ENCODE data around the gene SPIB. TPM values are rescaled to one million over a fixed set of nuclear protein-coding genes. Genes with fewer than 3 reads are reported as not detected.
"Not testable (repeated sequence)": the region's sequence is repeated elsewhere in the genome, so short reads cannot be mapped to it uniquely, and the experiment has no call there.

The SPIB gene
- total RNA-seq, 2 donors from 2014 or later: 0.11 to 2.6 TPM

DNA sequence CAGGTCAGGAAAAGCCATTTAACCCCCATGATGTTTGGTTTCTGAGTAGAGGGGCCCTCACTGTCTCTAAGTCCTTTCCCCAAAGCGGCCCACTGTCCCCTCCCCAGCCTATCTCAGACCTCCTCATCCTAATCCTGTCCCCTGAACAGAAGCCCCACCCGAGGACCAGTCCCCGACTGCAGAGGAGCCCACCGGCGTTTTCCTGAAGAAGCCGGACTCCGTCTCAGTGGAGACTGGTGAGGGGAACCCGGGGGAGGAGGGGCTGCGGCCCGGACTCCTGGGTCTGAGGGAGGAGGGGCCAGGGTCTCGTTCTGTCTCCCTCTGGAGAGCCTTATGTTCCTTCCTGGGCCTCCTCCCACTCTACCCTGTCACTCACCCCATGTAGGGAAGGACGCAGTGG, 16.9 kb downstream of the SPIB start:
- H3K4me3 ChIP-seq (ENCODE audit: low read length): no peak overlapping the region
- Mint-ChIP-seq H3K9me3 (no peaks in the 10 kb centered on the region), H3K4me1 (peaks cover 8% of the 10 kb centered on the region), H3K36me3 (ENCODE audit: low read depth) (no peaks in the 10 kb centered on the region), H3K27ac (no peak overlapping the region), H3K4me3 (no peak overlapping the region), H3K27me3 (ENCODE audit: insufficient read depth) (peaks cover 41% of the 10 kb centered on the region)
- no peaks in the 10 kb centered on the region for H3K9me3 ChIP-seq (ENCODE audit: control insufficient read depth, low read length)
- H3K27ac ChIP-seq (ENCODE audit: low read depth, low read length): no peak overlapping the region
- WGBS, 2 experiments (ENCODE audit: insufficient coverage in 1 of 2, insufficient read length in 1 of 2): 87 to 91% methylated on average over 5 to 12 of the region's 12 CpGs
- no peak overlapping the region for H3K9ac ChIP-seq (ENCODE audit: extremely low read depth, low read length, poor library complexity, severe bottlenecking)
- TF ChIP-seq, protein P1, sequence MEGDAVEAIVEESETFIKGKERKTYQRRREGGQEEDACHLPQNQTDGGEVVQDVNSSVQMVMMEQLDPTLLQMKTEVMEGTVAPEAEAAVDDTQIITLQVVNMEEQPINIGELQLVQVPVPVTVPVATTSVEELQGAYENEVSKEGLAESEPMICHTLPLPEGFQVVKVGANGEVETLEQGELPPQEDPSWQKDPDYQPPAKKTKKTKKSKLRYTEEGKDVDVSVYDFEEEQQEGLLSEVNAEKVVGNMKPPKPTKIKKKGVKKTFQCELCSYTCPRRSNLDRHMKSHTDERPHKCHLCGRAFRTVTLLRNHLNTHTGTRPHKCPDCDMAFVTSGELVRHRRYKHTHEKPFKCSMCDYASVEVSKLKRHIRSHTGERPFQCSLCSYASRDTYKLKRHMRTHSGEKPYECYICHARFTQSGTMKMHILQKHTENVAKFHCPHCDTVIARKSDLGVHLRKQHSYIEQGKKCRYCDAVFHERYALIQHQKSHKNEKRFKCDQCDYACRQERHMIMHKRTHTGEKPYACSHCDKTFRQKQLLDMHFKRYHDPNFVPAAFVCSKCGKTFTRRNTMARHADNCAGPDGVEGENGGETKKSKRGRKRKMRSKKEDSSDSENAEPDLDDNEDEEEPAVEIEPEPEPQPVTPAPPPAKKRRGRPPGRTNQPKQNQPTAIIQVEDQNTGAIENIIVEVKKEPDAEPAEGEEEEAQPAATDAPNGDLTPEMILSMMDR (conservative IDR thresholded peaks at IDR 0.05): no peak
- DNase-seq: peak; percentile 32
- H3K4me1 ChIP-seq (ENCODE audit: control insufficient read depth, insufficient read depth, low read length): no peaks in the 10 kb centered on the region
- no peaks in the 10 kb centered on the region for H3K27me3 ChIP-seq (ENCODE audit: control insufficient read depth, insufficient read depth, low read length, poor library complexity, severe bottlenecking)
- no peaks in the 10 kb centered on the region for H3K36me3 ChIP-seq (ENCODE audit: control insufficient read depth, insufficient read depth, low read length)

DNA sequence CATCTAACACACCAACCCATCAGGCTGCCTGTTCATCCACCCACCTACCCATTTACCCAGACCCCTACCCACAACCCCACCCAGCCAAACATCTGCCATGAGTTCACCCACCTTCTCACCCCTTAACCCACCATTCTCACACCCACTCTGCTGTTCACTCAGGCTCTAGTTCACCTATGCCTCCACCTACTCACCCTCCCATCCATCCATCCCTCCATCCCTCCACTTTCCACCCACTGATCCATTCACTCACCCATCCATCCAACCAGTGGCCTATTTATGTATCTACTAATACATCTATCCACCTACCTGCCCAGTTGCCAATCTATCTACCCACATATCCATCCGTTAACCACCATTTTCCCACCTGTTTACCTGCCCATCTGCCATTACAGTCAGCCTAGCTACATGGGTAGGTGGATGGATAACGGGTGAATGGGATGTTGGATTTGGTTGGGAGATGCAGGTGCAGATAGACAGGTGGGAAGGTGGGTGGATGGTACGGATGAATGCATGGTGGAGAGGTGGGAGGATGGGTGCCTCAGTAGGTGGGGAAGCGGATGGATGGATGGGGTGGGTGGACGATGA, 19.2 kb downstream of the SPIB start:
- no peaks in the 10 kb centered on the region for H3K4me1 Mint-ChIP-seq
- no peaks in the 10 kb centered on the region for H3K36me3 ChIP-seq (ENCODE audit: control insufficient read depth, insufficient read depth, low read length)
- no peak overlapping the region for H3K27ac ChIP-seq (ENCODE audit: low read depth, low read length)
- no peak overlapping the region for H3K27ac Mint-ChIP-seq
- DNase-seq: no peak
- no peaks in the 10 kb centered on the region for H3K4me1 ChIP-seq (ENCODE audit: control insufficient read depth, insufficient read depth, low read length)
- H3K9ac ChIP-seq (ENCODE audit: extremely low read depth, low read length, poor library complexity, severe bottlenecking): no peak overlapping the region
- no peaks in the 10 kb centered on the region for H3K36me3 Mint-ChIP-seq (ENCODE audit: low read depth)
- H3K27me3 ChIP-seq (ENCODE audit: control insufficient read depth, insufficient read depth, low read length, poor library complexity, severe bottlenecking): no peaks in the 10 kb centered on the region
- H3K9me3 ChIP-seq (ENCODE audit: control insufficient read depth, low read length): no peaks in the 10 kb centered on the region
- no peaks in the 10 kb centered on the region for H3K9me3 Mint-ChIP-seq
- no peak overlapping the region for H3K4me3 ChIP-seq (ENCODE audit: low read length)
- 88 to 100% methylated on average over 3 to 5 of the region's 5 CpGs for WGBS, 2 experiments (ENCODE audit: insufficient coverage in 1 of 2, insufficient read length in 1 of 2)
- H3K4me3 Mint-ChIP-seq: no peak overlapping the region
- TF ChIP-seq, protein P1 (conservative IDR thresholded peaks at IDR 0.05): no peak
- H3K27me3 Mint-ChIP-seq (ENCODE audit: insufficient read depth): peaks cover 33% of the 10 kb centered on the region

DNA sequence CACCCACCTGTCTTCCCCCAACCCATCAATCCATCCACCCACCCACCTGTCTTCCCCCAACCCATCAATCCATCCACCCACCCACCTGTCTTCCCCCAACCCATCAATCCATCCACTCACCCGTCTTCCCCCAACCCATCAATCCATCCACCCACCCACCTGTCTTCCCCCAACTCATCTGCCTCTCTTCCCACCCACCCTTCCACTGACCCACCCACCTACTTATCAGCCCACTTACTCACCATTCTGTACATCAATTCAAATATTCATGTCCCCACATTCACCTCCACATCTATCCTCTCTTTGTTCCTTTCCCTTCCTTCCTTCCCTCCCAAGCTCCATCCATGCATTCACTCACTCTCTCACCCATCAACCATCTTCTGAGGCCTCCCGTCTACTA, 20.4 kb downstream of the SPIB start:
- peaks cover 35% of the 10 kb centered on the region for H3K27me3 Mint-ChIP-seq (ENCODE audit: insufficient read depth)
- not testable (repeated sequence) for H3K9me3 Mint-ChIP-seq; H3K27ac ChIP-seq (ENCODE audit: low read depth, low read length); H3K9me3 ChIP-seq (ENCODE audit: control insufficient read depth, low read length); H3K4me3 Mint-ChIP-seq; H3K36me3 ChIP-seq (ENCODE audit: control insufficient read depth, insufficient read depth, low read length); H3K4me3 ChIP-seq (ENCODE audit: low read length); H3K4me1 ChIP-seq (ENCODE audit: control insufficient read depth, insufficient read depth, low read length); H3K27ac Mint-ChIP-seq; H3K27me3 ChIP-seq (ENCODE audit: control insufficient read depth, insufficient read depth, low read length, poor library complexity, severe bottlenecking); H3K36me3 Mint-ChIP-seq (ENCODE audit: low read depth); H3K4me1 Mint-ChIP-seq; H3K9ac ChIP-seq (ENCODE audit: extremely low read depth, low read length, poor library complexity, severe bottlenecking); DNase-seq
- whole genome bisulfite sequencing, 2 experiments (ENCODE audit: insufficient coverage in 1 of 2, insufficient read length in 1 of 2): 80 to 97% methylated on average over 1 to 2 of the region's 2 CpGs

DNA sequence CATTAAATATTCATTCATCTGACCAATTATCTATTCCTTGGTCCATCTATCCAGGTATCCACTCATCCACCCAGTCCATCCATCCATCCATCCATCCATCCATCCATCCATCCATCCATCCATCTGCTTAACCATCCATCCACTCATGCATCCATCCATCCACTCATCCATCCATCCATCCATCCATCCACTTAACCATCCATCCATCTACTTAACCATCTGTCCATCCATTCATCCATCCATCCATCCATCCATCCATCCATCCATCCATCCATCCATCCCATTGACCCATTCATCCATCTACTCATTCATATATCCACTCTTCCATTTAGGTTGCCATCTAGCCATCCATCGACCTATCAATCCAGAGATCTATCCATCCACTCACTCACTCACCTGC, 25.3 kb downstream of the SPIB start:
- no peaks in the 10 kb centered on the region for H3K36me3 ChIP-seq (ENCODE audit: control insufficient read depth, insufficient read depth, low read length)
- no peaks in the 10 kb centered on the region for H3K9me3 ChIP-seq (ENCODE audit: control insufficient read depth, low read length)
- H3K27me3 ChIP-seq (ENCODE audit: control insufficient read depth, insufficient read depth, low read length, poor library complexity, severe bottlenecking): no peaks in the 10 kb centered on the region
- Mint-ChIP-seq H3K27me3 (ENCODE audit: insufficient read depth) (peaks cover 9% of the 10 kb centered on the region), H3K27ac (no peak overlapping the region), H3K36me3 (ENCODE audit: low read depth) (no peaks in the 10 kb centered on the region), H3K4me1 (no peaks in the 10 kb centered on the region), H3K4me3 (no peak overlapping the region), H3K9me3 (peaks cover 4% of the 10 kb centered on the region)
- H3K9ac ChIP-seq (ENCODE audit: extremely low read depth, low read length, poor library complexity, severe bottlenecking): no peak overlapping the region
- H3K4me3 ChIP-seq (ENCODE audit: low read length): no peak overlapping the region
- 50 to 56% methylated on average over 1 of the region's 1 CpG for WGBS, 2 experiments (ENCODE audit: insufficient coverage in 1 of 2, insufficient read length in 1 of 2)
- H3K27ac ChIP-seq (ENCODE audit: low read depth, low read length): no peak overlapping the region
- no peak for DNase-seq
- TF ChIP-seq, protein P1 (conservative IDR thresholded peaks at IDR 0.05): no peak
- H3K4me1 ChIP-seq (ENCODE audit: control insufficient read depth, insufficient read depth, low read length): no peaks in the 10 kb centered on the region
